Measurements from ENCODE around the gene CEP19.

Gene CEP19

GRCh38 chr3:196707566-196707965 is 4.5 kb downstream of the CEP19 start:
- no peak for DNase-seq

- no peak for DNase-seq
Measured at GRCh38 chr3:196706731-196707130, 5.3 kb downstream of the CEP19 start.

GRCh38 chr3:196706327-196706726 is 5.7 kb downstream of the CEP19 start:
- no peak for DNase-seq

- DNase-seq: no peak
Measured at GRCh38 chr3:196700801-196701200, 11.2 kb downstream of the CEP19 start.

- DNase-seq: no peak
Measured at GRCh38 chr3:196699749-196700148, 12.3 kb downstream of the CEP19 start.

- no peak for DNase-seq
Measured at GRCh38 chr3:196697270-196697669, 14.8 kb downstream of the CEP19 start.

- no peak for DNase-seq
Measured at GRCh38 chr3:196695849-196696226, 16.2 kb downstream of the CEP19 start.

GRCh38 chr3:196694941-196695848 is 16.9 kb downstream of the CEP19 start:
- no peak for DNase-seq

GRCh38 chr3:196694202-196694638 is 17.8 kb downstream of the CEP19 start:
- no peak for DNase-seq

- no peak for DNase-seq
Measured at GRCh38 chr3:196691386-196691785, 20.7 kb downstream of the CEP19 start.

GRCh38 chr3:196689941-196690660 is 21.9 kb downstream of the CEP19 start:
- DNase-seq: no peak

GRCh38 chr3:196688349-196688748 is 23.7 kb downstream of the CEP19 start:
- DNase-seq: no peak

GRCh38 chr3:196686436-196686835 is 25.6 kb downstream of the CEP19 start:
- DNase-seq: no peak

GRCh38 chr3:196684548-196685407 is 27.3 kb downstream of the CEP19 start:
- DNase-seq: peak; percentile 45 to 54

- no peak for DNase-seq
Measured at GRCh38 chr3:196677931-196678330, 34.1 kb downstream of the CEP19 start.

- no peak for DNase-seq
Measured at GRCh38 chr3:196677353-196677752, 34.7 kb downstream of the CEP19 start.

- DNase-seq: no peak
Measured at GRCh38 chr3:196673632-196674031, 38.4 kb downstream of the CEP19 start.

- no peak for DNase-seq
Measured at GRCh38 chr3:196670339-196670738, 41.7 kb downstream of the CEP19 start.

GRCh38 chr3:196667056-196667825 is 44.8 kb downstream of the CEP19 start:
- no peak for DNase-seq

GRCh38 chr3:196666001-196666867 is 45.8 kb downstream of the CEP19 start:
- peak; percentile 63 to 87 for DNase-seq

Measured in NCI-H187 (cell line).